ENCODE measurements around the gene MYOCOS. TPM values are rescaled to one million over a fixed set of nuclear protein-coding genes. Genes with fewer than 3 reads are reported as not detected.

Gene MYOCOS
- polyA plus RNA-seq, 2 of the 4 experiments (the other 2 are of a cell fraction) = not detected

DNA sequence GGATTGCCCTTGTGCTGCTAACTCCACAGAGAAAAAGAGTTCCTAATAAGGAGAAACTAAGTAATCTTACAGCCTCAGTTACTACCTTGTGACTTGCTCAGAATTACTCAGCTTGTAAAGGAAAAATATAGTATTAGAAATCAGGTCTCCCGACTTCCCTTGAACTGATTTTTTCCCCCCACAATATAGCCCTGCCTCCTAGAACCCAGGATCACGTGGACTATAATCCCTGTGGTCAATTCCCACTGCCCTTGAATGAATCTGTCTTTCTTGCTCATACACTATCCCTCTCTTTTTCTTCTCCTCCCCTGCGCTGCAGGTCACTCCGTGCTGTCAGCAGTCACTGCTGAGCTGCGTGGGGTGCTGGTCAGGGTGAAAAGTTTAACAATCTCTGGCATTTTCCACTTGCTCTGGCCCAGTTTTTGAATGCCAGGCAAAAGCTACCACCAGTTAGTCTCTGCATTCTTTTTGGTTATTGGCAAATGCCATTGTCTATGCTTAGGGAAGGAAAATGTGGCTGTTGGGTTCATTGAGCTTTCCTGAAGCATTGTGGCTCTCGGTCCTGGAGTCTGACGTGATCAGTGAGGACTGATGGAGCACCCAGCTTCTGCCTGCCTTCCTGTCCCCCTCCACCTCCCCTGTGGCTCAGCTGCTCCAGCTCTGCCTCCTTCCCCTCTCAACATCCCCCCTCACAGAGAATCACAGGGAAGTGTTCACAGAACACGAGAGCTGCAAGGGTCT, 32.3 kb downstream of the MYOCOS start:
- TF ChIP-seq CEBPB (IDR thresholded peaks at IDR 0.05) (no peak), NPAS2 (CRISPR knock-in tag; IDR thresholded peaks at IDR 0.05; ENCODE audit: borderline replicate concordance) (no peak), NR3C1 (IDR thresholded peaks at IDR 0.05) (no peak), FOSB (CRISPR knock-in tag; IDR thresholded peaks at IDR 0.05) (no peak), CBX8 (IDR thresholded peaks at IDR 0.05) (no peak), RNF2 (IDR thresholded peaks at IDR 0.05; ENCODE audit: borderline replicate concordance, low read depth) (no peak), ZFP36 (IDR thresholded peaks at IDR 0.05; ENCODE audit: borderline replicate concordance, partially characterized antibody) (no peak), TP53 (CRISPR knock-in tag; IDR thresholded peaks at IDR 0.05) (no peak), MAFK (IDR thresholded peaks at IDR 0.05; ENCODE audit: partially characterized antibody) (no peak), CBX2 (IDR thresholded peaks at IDR 0.05; ENCODE audit: borderline replicate concordance, low read depth) (no peak), SMC3 (IDR thresholded peaks at IDR 0.05) (no peak), HDAC2 (IDR thresholded peaks at IDR 0.05) (no peak), HEYL (CRISPR knock-in tag; IDR thresholded peaks at IDR 0.05) (no peak)
- TF ChIP-seq, protein P1, sequence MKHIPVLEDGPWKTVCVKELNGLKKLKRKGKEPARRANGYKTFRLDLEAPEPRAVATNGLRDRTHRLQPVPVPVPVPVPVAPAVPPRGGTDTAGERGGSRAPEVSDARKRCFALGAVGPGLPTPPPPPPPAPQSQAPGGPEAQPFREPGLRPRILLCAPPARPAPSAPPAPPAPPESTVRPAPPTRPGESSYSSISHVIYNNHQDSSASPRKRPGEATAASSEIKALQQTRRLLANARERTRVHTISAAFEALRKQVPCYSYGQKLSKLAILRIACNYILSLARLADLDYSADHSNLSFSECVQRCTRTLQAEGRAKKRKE (CRISPR knock-in tag; IDR thresholded peaks at IDR 0.05; ENCODE audit: low read depth) = no peak
- TF ChIP-seq, protein P2, sequence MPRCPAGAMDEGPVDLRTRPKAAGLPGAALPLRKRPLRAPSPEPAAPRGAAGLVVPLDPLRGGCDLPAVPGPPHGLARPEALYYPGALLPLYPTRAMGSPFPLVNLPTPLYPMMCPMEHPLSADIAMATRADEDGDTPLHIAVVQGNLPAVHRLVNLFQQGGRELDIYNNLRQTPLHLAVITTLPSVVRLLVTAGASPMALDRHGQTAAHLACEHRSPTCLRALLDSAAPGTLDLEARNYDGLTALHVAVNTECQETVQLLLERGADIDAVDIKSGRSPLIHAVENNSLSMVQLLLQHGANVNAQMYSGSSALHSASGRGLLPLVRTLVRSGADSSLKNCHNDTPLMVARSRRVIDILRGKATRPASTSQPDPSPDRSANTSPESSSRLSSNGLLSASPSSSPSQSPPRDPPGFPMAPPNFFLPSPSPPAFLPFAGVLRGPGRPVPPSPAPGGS (IDR thresholded peaks at IDR 0.05) = no peak
- TF ChIP-seq, protein P3, sequence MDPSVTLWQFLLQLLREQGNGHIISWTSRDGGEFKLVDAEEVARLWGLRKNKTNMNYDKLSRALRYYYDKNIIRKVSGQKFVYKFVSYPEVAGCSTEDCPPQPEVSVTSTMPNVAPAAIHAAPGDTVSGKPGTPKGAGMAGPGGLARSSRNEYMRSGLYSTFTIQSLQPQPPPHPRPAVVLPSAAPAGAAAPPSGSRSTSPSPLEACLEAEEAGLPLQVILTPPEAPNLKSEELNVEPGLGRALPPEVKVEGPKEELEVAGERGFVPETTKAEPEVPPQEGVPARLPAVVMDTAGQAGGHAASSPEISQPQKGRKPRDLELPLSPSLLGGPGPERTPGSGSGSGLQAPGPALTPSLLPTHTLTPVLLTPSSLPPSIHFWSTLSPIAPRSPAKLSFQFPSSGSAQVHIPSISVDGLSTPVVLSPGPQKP (IDR thresholded peaks at IDR 0.05; ENCODE audit: low read depth, low read length) = no peak
- no peaks in the 10 kb centered on the region for H3K9me3 ChIP-seq
- H3K4me1 ChIP-seq = peaks cover 16% of the 10 kb centered on the region; the same call in 2 of the 3 replicates
- H3K4me3 ChIP-seq = no peak overlapping the region
- FAIRE-seq = no peak
- POLR2A ChIA-PET = no interaction called here
- WGBS (ENCODE audit: missing lambda C conversion rate) = 72% methylated on average over 8 of the region's 8 CpGs
- DNase-seq (ENCODE audit: low read depth in 1 of 2, low spot score in 1 of 2) = no peak
- no peak overlapping the region for H3K27ac ChIP-seq
- ATAC-seq = peak in 1 of 2 experiments; percentile 13; a peak in 3 of 6 replicates
- CTCF ChIA-PET = interaction anchor here (0.5 to 6.6 kb wide), 7 partner anchors 8 to 71 kb away, joined by 3 to 48 read pairs (median 4); no protein-coding TSS in a partner anchor
- H3K4me2 ChIP-seq = peak overlapping the region; percentile 11; the same call in 2 of the 3 replicates

DNA sequence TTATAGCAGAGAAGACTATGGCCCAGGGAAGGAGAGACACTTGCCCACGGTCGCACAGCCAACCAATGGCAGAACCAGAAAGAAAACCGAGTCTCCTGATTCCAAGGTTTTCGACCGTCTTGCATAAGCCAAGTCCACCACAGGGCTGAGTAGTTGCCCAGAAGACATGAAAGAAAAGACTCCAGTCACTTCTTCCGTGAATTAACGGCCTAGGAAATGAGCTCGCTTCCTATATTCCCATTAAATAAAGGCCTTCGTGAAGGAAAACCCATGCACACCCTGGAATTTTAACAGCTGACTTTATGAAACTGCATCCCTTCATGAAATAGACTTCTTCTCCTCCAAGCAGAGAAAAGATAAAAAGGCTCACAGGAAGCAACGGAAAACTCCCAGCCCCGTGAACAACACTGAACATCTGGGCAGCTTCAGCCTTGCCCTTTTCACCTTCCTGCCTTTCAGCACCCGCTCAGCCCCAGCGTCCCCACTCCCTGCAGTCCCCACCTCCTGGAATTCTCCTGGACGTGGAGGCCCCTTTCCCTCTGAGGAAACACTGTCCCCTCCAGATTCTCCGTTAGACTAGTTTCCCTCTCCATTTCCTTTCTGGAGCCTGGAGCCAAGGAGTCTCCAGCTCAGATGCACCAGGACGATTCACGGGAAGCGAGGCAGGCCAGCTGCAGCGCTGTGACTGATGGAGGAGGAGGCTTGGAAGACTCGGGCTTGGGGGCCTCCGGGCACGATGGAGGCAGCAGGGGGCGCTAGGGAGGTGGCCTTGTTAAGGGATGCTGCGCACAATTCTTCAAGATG, 33.1 kb downstream of the MYOCOS start:
- Histone ChIP-seq H3K4me1 (peaks cover 16% of the 10 kb centered on the region; the same call in 2 of the 3 replicates), H3K4me3 (no peak overlapping the region), H3K4me2 (0 out of 3 replicates have a peak overlapping the region, but pooled peaks have one; percentile 21), H3K27ac (no peak overlapping the region), H3K9me3 (no peaks in the 10 kb centered on the region)
- TF ChIP-seq CHD2 (IDR thresholded peaks at IDR 0.05; ENCODE audit: low read length, partially characterized antibody) (no peak), RAD21 (conservative IDR thresholded peaks at IDR 0.05 in 1 of 2, IDR thresholded peaks at IDR 0.05 in 1 of 2) (peak in 1 of 2 experiments; percentile 35; a peak in 2 of 5 replicates), ZSCAN20 (CRISPR knock-in tag; IDR thresholded peaks at IDR 0.05) (no peak)
- TF ChIP-seq, protein P4, sequence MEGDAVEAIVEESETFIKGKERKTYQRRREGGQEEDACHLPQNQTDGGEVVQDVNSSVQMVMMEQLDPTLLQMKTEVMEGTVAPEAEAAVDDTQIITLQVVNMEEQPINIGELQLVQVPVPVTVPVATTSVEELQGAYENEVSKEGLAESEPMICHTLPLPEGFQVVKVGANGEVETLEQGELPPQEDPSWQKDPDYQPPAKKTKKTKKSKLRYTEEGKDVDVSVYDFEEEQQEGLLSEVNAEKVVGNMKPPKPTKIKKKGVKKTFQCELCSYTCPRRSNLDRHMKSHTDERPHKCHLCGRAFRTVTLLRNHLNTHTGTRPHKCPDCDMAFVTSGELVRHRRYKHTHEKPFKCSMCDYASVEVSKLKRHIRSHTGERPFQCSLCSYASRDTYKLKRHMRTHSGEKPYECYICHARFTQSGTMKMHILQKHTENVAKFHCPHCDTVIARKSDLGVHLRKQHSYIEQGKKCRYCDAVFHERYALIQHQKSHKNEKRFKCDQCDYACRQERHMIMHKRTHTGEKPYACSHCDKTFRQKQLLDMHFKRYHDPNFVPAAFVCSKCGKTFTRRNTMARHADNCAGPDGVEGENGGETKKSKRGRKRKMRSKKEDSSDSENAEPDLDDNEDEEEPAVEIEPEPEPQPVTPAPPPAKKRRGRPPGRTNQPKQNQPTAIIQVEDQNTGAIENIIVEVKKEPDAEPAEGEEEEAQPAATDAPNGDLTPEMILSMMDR (IDR thresholded peaks at IDR 0.05) = peak; percentile 38; the same call in 2 of the 3 replicates
- ChIA-PET POLR2A (no interaction called here), CTCF (interaction anchor here (0.5 to 6.6 kb wide), 9 partner anchors 8 to 326 kb away, joined by 3 to 48 read pairs (median 3); no protein-coding TSS in a partner anchor)
- FAIRE-seq (no peak), DNase-seq (ENCODE audit: low read depth in 1 of 2, low spot score in 1 of 2) (peak; percentile 18 to 57), ATAC-seq (peak; percentile 44 to 88; a peak in 4 of 6 replicates)
- WGBS (ENCODE audit: missing lambda C conversion rate) = 68% methylated on average over 24 of the region's 24 CpGs

All from A549 (cell line).